HCT116 (cell line): ENCODE measurements around the gene DCDC2C. TPM values are rescaled to one million over a fixed set of nuclear protein-coding genes. Genes with fewer than 3 reads are reported as not detected.

Experiments
- ATAC-seq: fragments of 200-7000 bp; cut with Tn5 transposase; 2 replicates; pipeline ENCODE4 v1.9.1; 2020; ENCODE audit warnings: mild to moderate bottlenecking, moderate library complexity
- BruUV-seq: library from RNA; stranded (reverse); fragments of 400-500 nt; replicated peaks from 2 replicates; lab custom pipeline; 2021; lab: Mats Ljungman, UMichigan
- CTCF ChIA-PET: fragments of 300-600 bp; sonication (Branson Sonifier 250); formaldehyde crosslinking; loops from one replicate; lab custom pipeline; 2021; ENCODE audit warnings: antibody characterized with exemption; lab: Charles Lee
- POLR2A ChIA-PET: fragments of 300-600, 350-600 bp; sonication (Branson Sonifier 250); formaldehyde crosslinking; loops from one replicate; lab custom pipeline; 2021; ENCODE audit warnings: antibody characterized with exemption; lab: Charles Lee
- RAD21 ChIA-PET, 2 experiments: fragments of 300-600 bp; sonication (Branson Sonifier 250); formaldehyde crosslinking; loops; one replicate each; lab custom pipeline; 2023; ENCODE audit warnings: low total read pairs in 2 of 2; ENCODE audit not compliant: uncharacterized antibody in 2 of 2, unreplicated experiment in 2 of 2, low non-redundant PET in 1 of 2; lab: Charles Lee
- DNase-seq: peaks from one replicate; pipeline ENCODE4 v3.0.0-alpha.2; 2010; ENCODE audit warnings: low read depth, low spot score
- H2AFZ ChIP-seq: fragments of 200-600 bp; shearing (Covaris generic), sonication (generic); 2 replicates; pipeline ENCODE4 v1.6.1; 2017; ENCODE audit warnings: low read depth, mixed run types, mixed read lengths, antibody characterized with exemption, low read length; ENCODE audit not compliant: poor library complexity, severe bottlenecking
- H3K27ac ChIP-seq: 2 replicates; pipeline ENCODE4 v1.5.1; 2012; ENCODE audit warnings: low read depth, low read length
- H3K27me3 ChIP-seq: fragments of 200-600 bp; sonication (generic); 2 replicates; pipeline ENCODE4 v1.6.1; 2016; ENCODE audit warnings: mixed run types, low read length, mixed read lengths; ENCODE audit not compliant: insufficient read depth
- H3K36me3 ChIP-seq, 2 experiments: fragments of 200-500 bp in 1 of 2; fragments of 200-600 bp in 1 of 2; sonication (Bioruptor generic) in 1 of 2; sonication (generic) in 1 of 2; 2 replicates each; pipeline versions ENCODE4 v1.5.1 to v1.6.1; 2014 to 2016; ENCODE audit warnings: low read length in 2 of 2, inconsistent platforms in 1 of 2, mixed read lengths in 1 of 2, mixed run types in 1 of 2; ENCODE audit not compliant: insufficient read depth in 2 of 2, control insufficient read depth in 1 of 2
- H3K4me1 ChIP-seq, 2 experiments: fragments of 200-600 bp in 1 of 2; sonication (generic) in 1 of 2; 2 replicates each; pipeline versions ENCODE4 v1.5.1 to v1.6.1; 2012 to 2017; ENCODE audit warnings: low read length in 2 of 2, inconsistent platforms in 1 of 2, mild to moderate bottlenecking in 1 of 2, mixed read lengths in 1 of 2, mixed run types in 1 of 2, moderate library complexity in 1 of 2; ENCODE audit not compliant: insufficient read depth in 2 of 2, control insufficient read depth in 1 of 2
- H3K4me2 ChIP-seq: fragments of 200-600 bp; sonication (generic); 2 replicates; pipeline ENCODE4 v1.6.1; 2017; ENCODE audit warnings: mixed run types, low read length, mixed read lengths
- H3K4me3 ChIP-seq, 2 experiments: fragments of 200-600 bp in 1 of 2; sonication (generic) in 1 of 2; replicated peaks in 1 of 2; 2 replicates each; pipeline ENCODE4 v1.5.1; 2011 to 2016; ENCODE audit warnings: low read length in 2 of 2, control low read depth in 1 of 2, low read depth in 1 of 2, mild to moderate bottlenecking in 1 of 2, mixed read lengths in 1 of 2, mixed run types in 1 of 2
- H3K79me2 ChIP-seq: fragments of 200-600 bp; sonication (generic); 2 replicates; pipeline ENCODE4 v1.6.1; 2017; ENCODE audit warnings: mild to moderate bottlenecking, mixed run types, low read length, moderate library complexity, mixed read lengths; ENCODE audit not compliant: insufficient read depth
- H3K9ac ChIP-seq: fragments of 200-600 bp; sonication (generic); 2 replicates; pipeline ENCODE4 v1.6.1; 2016; ENCODE audit warnings: low read length, mixed read lengths
- H3K9me2 ChIP-seq: fragments of 200-600 bp; sonication (generic), shearing (Covaris generic); 2 replicates; pipeline ENCODE4 v1.6.1; 2017; ENCODE audit warnings: mixed run types, mild to moderate bottlenecking, moderate library complexity; ENCODE audit not compliant: insufficient read depth
- H3K9me3 ChIP-seq, 2 experiments: fragments of 200-500 bp in 1 of 2; fragments of 200-600 bp in 1 of 2; sonication (Bioruptor generic) in 1 of 2; sonication (generic) in 1 of 2; 2 replicates each; pipeline ENCODE4 v1.6.1; 2014 to 2017; ENCODE audit warnings: low read length in 2 of 2, mixed read lengths in 2 of 2, inconsistent platforms in 1 of 2, low read depth in 1 of 2, mild to moderate bottlenecking in 1 of 2, mixed run types in 1 of 2, moderate library complexity in 1 of 2; ENCODE audit not compliant: control insufficient read depth in 1 of 2, insufficient read depth in 1 of 2
- H4K20me1 ChIP-seq: fragments of 200-600 bp; sonication (generic), shearing (Covaris generic); 2 replicates; pipeline ENCODE4 v1.6.1; 2017; ENCODE audit warnings: mixed run types, mild to moderate bottlenecking, moderate library complexity; ENCODE audit not compliant: insufficient read depth
- ATF3 ChIP-seq: IDR thresholded peaks from 2 replicates; pipeline ENCODE4 v1.6.1; 2012
- CBX3 ChIP-seq: IDR thresholded peaks from 2 replicates; pipeline ENCODE4 v1.6.1; 2012; ENCODE audit warnings: low read depth
- CEBPB ChIP-seq: IDR thresholded peaks from 2 replicates; pipeline ENCODE4 v1.6.1; 2012; ENCODE audit warnings: low read depth
- ELF1 ChIP-seq: IDR thresholded peaks from 2 replicates; pipeline ENCODE4 v1.6.1; 2012; ENCODE audit warnings: low read depth, borderline replicate concordance
- EZH2 ChIP-seq: fragments of 200-600 bp; sonication (generic); IDR thresholded peaks from 2 replicates; pipeline ENCODE4 v1.6.1; 2017; ENCODE audit warnings: antibody characterized with exemption, mixed run types
- EZH2phosphoT487 ChIP-seq: fragments of 200-600 bp; IDR thresholded peaks from 2 replicates; pipeline ENCODE4 v1.6.1; 2018; ENCODE audit warnings: antibody characterized with exemption, borderline replicate concordance
- JUND ChIP-seq: IDR thresholded peaks from 2 replicates; pipeline ENCODE4 v1.6.1; 2012
- MAX ChIP-seq: IDR thresholded peaks from 2 replicates; pipeline ENCODE4 v1.6.1; 2012
- POLR2A ChIP-seq: IDR thresholded peaks from 2 replicates; pipeline ENCODE4 v1.7.0; 2011; ENCODE audit warnings: borderline replicate concordance; ENCODE audit not compliant: insufficient read depth, insufficient read length; ENCODE audit errors: extremely low read depth
- POLR2AphosphoS5 ChIP-seq: IDR thresholded peaks from 2 replicates; pipeline ENCODE4 v1.6.1; 2011; ENCODE audit warnings: mild to moderate bottlenecking, low read depth, low read length, moderate library complexity
- RAD21 ChIP-seq: IDR thresholded peaks from 2 replicates; pipeline ENCODE4 v1.6.1; 2012; ENCODE audit warnings: low read depth, mild to moderate bottlenecking
- REST ChIP-seq: IDR thresholded peaks from 2 replicates; pipeline ENCODE4 v1.6.1; 2012; ENCODE audit warnings: low read depth
- SIN3A ChIP-seq: IDR thresholded peaks from 2 replicates; pipeline ENCODE4 v1.6.1; 2012; ENCODE audit warnings: low read depth
- SP1 ChIP-seq: IDR thresholded peaks from 2 replicates; pipeline ENCODE4 v1.6.1; 2012; ENCODE audit warnings: low read depth
- SRF ChIP-seq: IDR thresholded peaks from 2 replicates; pipeline ENCODE4 v1.6.1; 2012; ENCODE audit warnings: low read depth
- TCF7L2 ChIP-seq: IDR thresholded peaks from 2 replicates; pipeline ENCODE4 v1.7.0; 2011; ENCODE audit warnings: borderline replicate concordance, inconsistent platforms; ENCODE audit not compliant: insufficient read depth, insufficient read length; ENCODE audit errors: extremely low read depth
- YY1 ChIP-seq: IDR thresholded peaks from 2 replicates; pipeline ENCODE4 v1.6.1; 2011; ENCODE audit warnings: low read length, low read depth, moderate library complexity, mild to moderate bottlenecking; ENCODE audit not compliant: insufficient replicate concordance; ENCODE audit errors: extremely low read depth
- ZBTB33 ChIP-seq: IDR thresholded peaks from 2 replicates; pipeline ENCODE4 v1.6.1; 2011; ENCODE audit warnings: mild to moderate bottlenecking, low read length, moderate library complexity; ENCODE audit not compliant: insufficient replicate concordance; ENCODE audit errors: extremely low read depth
- ZFX ChIP-seq: fragments of 450-650 bp; IDR thresholded peaks from 2 replicates; pipeline ENCODE4 v1.6.1; 2017
- ZNF274 ChIP-seq: fragments of 200-500 bp; sonication (Bioruptor generic); IDR thresholded peaks from 2 replicates; pipeline ENCODE4 v1.6.1; 2014; ENCODE audit warnings: mild to moderate bottlenecking, low read depth, low read length, inconsistent platforms
- intact Hi-C: fragments of 100-400 bp; cut with micrococcal nuclease; formaldehyde crosslinking; loops from 2 replicates; pipeline ENCODE4 v1.10.0; 2022
- total RNA-seq: library from RNA; stranded (reverse); gene quantifications from one replicate; pipeline ENCODE4 v1.2.1, GENCODE V29; 2021; ENCODE audit not compliant: unreplicated experiment

DCDC2C gene
- total RNA-seq, 1 experiment from 2014 or later = not detected

- CTCF ChIA-PET = no interaction called here
- H3K36me3 ChIP-seq = no peaks in the 10 kb centered on the region
- H3K9ac ChIP-seq = no peak overlapping the region
- H3K4me3 ChIP-seq = no peak overlapping the region
- RAD21 ChIA-PET = no interaction called here
- no peaks in the 10 kb centered on the region for H4K20me1 ChIP-seq
- TF ChIP-seq ZFX (no peak), ELF1 (no peak), POLR2A (no peak), TCF7L2 (no peak), EZH2phosphoT487 (no peak), EZH2 (no peak), CEBPB (no peak), ZBTB33 (no peak), ZNF274 (no peak), CBX3 (no peak), RAD21 (no peak), SIN3A (no peak), SP1 (no peak), REST (no peak), POLR2AphosphoS5 (no peak), JUND (no peak), MAX (no peak), SRF (no peak), YY1 (no peak), ATF3 (no peak)
- TF ChIP-seq, all 23 proteins: peak for 0
- Histone ChIP-seq H3K27me3 (peaks cover 19% of the 10 kb centered on the region; the same call in 1 of the 2 replicates), H2AFZ (no peak overlapping the region), H3K27ac (no peak overlapping the region), H3K4me2 (no peak overlapping the region), H3K79me2 (no peaks in the 10 kb centered on the region), H3K9me2 (no peaks in the 10 kb centered on the region), H3K4me1 (no peaks in the 10 kb centered on the region), H3K9me3 (no peaks in the 10 kb centered on the region)
- ATAC-seq = no peak
- intact Hi-C loops = no loop called here
- no TSS peak for BruUV-seq
- DNase-seq = no peak
- POLR2A ChIA-PET = no interaction called here
These were observed 167.6 kb downstream of the DCDC2C start for GRCh38 chr2:3871002-3871401.
